Stomach (tissue), 4 donors: ENCODE results near the gene EIF5.

Experiments
- EP300 ChIP-seq: sonication (generic); formaldehyde crosslinking; IDR thresholded peaks from one replicate; pipeline ENCODE4 v1.6.1; 2017; ENCODE audit warnings: antibody characterized with exemption
- POLR2A ChIP-seq, 4 donors: fragments of 450-650 bp; IDR thresholded peaks; one replicate each; pipeline ENCODE4 v1.6.1; 2016; ENCODE audit warnings: antibody characterized with exemption in 4 of 4, control low read depth in 2 of 4, mild to moderate bottlenecking in 1 of 4, moderate library complexity in 1 of 4
- POLR2AphosphoS5 ChIP-seq, 3 donors: sonication (generic); formaldehyde crosslinking; IDR thresholded peaks; one replicate each; pipeline ENCODE4 v1.6.1; 2016; ENCODE audit warnings: antibody characterized with exemption in 3 of 3
- TF ChIP-seq, protein P1 (sequence below), 7 experiments: fragments of 450-650 bp in 4 of 7; fragments of 200-600 bp in 3 of 7; sonication (generic) in 3 of 7; IDR thresholded peaks; one replicate each; pipeline ENCODE4 v1.5.1; 2016 to 2019; ENCODE audit warnings: antibody characterized with exemption in 7 of 7, control low read depth in 2 of 7, mild to moderate bottlenecking in 1 of 7

DNA sequence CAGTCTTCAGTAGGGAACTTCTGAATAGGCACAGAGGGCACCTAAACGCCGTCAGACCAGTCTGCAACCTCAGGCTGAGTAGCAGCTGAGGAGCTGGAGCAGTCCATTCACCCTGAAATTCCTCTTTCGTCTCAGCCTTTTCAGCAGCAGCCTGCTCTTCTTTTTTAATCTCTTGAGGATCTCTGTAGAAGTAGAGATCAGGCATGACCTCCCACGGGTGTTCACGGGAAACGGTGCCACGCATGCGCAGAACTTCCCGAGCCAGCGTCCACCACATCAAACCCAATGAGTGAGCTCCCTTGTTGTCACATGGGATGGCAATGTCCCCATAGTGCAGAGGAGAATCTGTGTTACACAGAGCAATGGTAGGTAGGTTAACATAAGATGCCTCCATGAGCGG is 40.1 kb downstream of the EIF5 start:
- TF ChIP-seq POLR2A (IDR thresholded peaks at IDR 0.05) (no peak), EP300 (no peak), POLR2AphosphoS5 (IDR thresholded peaks at IDR 0.05) (no peak)
- TF ChIP-seq, protein P1, sequence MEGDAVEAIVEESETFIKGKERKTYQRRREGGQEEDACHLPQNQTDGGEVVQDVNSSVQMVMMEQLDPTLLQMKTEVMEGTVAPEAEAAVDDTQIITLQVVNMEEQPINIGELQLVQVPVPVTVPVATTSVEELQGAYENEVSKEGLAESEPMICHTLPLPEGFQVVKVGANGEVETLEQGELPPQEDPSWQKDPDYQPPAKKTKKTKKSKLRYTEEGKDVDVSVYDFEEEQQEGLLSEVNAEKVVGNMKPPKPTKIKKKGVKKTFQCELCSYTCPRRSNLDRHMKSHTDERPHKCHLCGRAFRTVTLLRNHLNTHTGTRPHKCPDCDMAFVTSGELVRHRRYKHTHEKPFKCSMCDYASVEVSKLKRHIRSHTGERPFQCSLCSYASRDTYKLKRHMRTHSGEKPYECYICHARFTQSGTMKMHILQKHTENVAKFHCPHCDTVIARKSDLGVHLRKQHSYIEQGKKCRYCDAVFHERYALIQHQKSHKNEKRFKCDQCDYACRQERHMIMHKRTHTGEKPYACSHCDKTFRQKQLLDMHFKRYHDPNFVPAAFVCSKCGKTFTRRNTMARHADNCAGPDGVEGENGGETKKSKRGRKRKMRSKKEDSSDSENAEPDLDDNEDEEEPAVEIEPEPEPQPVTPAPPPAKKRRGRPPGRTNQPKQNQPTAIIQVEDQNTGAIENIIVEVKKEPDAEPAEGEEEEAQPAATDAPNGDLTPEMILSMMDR (IDR thresholded peaks at IDR 0.05), result no peak
